Panc1 (cell line): ENCODE results near the gene CACNA2D3. TPM values are rescaled to one million over a fixed set of nuclear protein-coding genes. Genes with fewer than 3 reads are reported as not detected.

Experiments used
- ATAC-seq: fragments of 200-7000 bp; cut with Tn5 transposase; 2 replicates; pipeline ENCODE4 v1.9.1; 2020; ENCODE audit warnings: mild to moderate bottlenecking, moderate library complexity
- BruUV-seq: library from RNA; stranded (reverse); fragments of 400-500 nt; replicated peaks from 2 replicates; lab custom pipeline; 2021; lab: Mats Ljungman, UMichigan
- CTCF ChIA-PET: fragments of 300-600 bp; sonication (Branson Sonifier 250); formaldehyde crosslinking; loops from one replicate; lab custom pipeline; 2022; ENCODE audit warnings: antibody characterized with exemption; lab: Charles Lee
- POLR2A ChIA-PET: fragments of 300-600 bp; sonication (Branson Sonifier 250); formaldehyde crosslinking; loops from one replicate; lab custom pipeline; 2022; ENCODE audit warnings: antibody characterized with exemption; lab: Charles Lee
- DNase-seq: peaks from one replicate; pipeline ENCODE4 v3.0.0-alpha.2; 2010; ENCODE audit warnings: low read depth, low spot score
- H3K27ac ChIP-seq: 2 replicates; pipeline ENCODE4 v1.5.1; 2011; ENCODE audit warnings: mild to moderate bottlenecking, low read length, inconsistent platforms
- H3K27me3 ChIP-seq: fragments of 200-500 bp; sonication (Bioruptor generic); 2 replicates; pipeline ENCODE4 v1.6.0; 2014; ENCODE audit warnings: low read length, inconsistent platforms; ENCODE audit not compliant: control insufficient read depth, insufficient read depth
- H3K36me3 ChIP-seq: fragments of 200-500 bp; sonication (Bioruptor generic); 2 replicates; pipeline ENCODE4 v1.5.1; 2014; ENCODE audit warnings: inconsistent platforms, mild to moderate bottlenecking, low read length, moderate library complexity; ENCODE audit not compliant: control insufficient read depth, insufficient read depth
- H3K4me1 ChIP-seq: 2 replicates; pipeline ENCODE4 v1.5.1; 2011; ENCODE audit warnings: inconsistent platforms, mild to moderate bottlenecking, low read length, moderate library complexity; ENCODE audit not compliant: control insufficient read depth, insufficient read depth
- H3K4me3 ChIP-seq, 2 experiments: 2 replicates each; pipeline ENCODE4 v1.5.1; 2011 to 2012; ENCODE audit warnings: low read depth in 2 of 2, low read length in 2 of 2, mild to moderate bottlenecking in 2 of 2, inconsistent platforms in 1 of 2, moderate library complexity in 1 of 2
- H3K9me3 ChIP-seq: fragments of 200-500 bp; sonication (Bioruptor generic); 2 replicates; pipeline ENCODE4 v1.5.1; 2014; ENCODE audit warnings: low read depth, mild to moderate bottlenecking, inconsistent platforms, low read length, moderate library complexity; ENCODE audit not compliant: control insufficient read depth, insufficient read depth
- CTCF ChIP-seq: fragments of 450-650 bp; IDR thresholded peaks from 2 replicates; pipeline ENCODE4 v1.5.1; 2017; ENCODE audit warnings: mild to moderate bottlenecking
- POLR2AphosphoS5 ChIP-seq: IDR thresholded peaks from 2 replicates; pipeline ENCODE4 v1.6.1; 2012; ENCODE audit warnings: mild to moderate bottlenecking, low read depth, low read length, moderate library complexity
- REST ChIP-seq, 2 experiments: IDR thresholded peaks; 2 replicates each; pipeline ENCODE4 v1.6.1; 2011 to 2012; ENCODE audit warnings: low read depth in 2 of 2, control low read depth in 1 of 2, low read length in 1 of 2, mild to moderate bottlenecking in 1 of 2, moderate library complexity in 1 of 2; ENCODE audit not compliant: insufficient read depth in 1 of 2
- SIN3A ChIP-seq: IDR thresholded peaks from 2 replicates; pipeline ENCODE4 v1.6.1; 2012; ENCODE audit warnings: low read depth, mild to moderate bottlenecking, low read length, moderate library complexity, borderline replicate concordance; ENCODE audit not compliant: insufficient read depth
- TCF7L2 ChIP-seq: IDR thresholded peaks from 2 replicates; pipeline ENCODE4 v1.6.1; 2011; ENCODE audit warnings: mild to moderate bottlenecking, low read depth, low read length, inconsistent platforms
- in situ Hi-C: cut with HindIII; loops from 2 replicates; pipeline ENCODE4 v1.10.0; 2016; ENCODE audit warnings: low sequenced_read_pairs, low pct_unique_long_range_greater_than_20kb
- intact Hi-C: fragments of 100-400 bp; cut with micrococcal nuclease; formaldehyde crosslinking; loops from one replicate; pipeline ENCODE4 v1.10.0; 2022; ENCODE audit not compliant: unreplicated experiment
- total RNA-seq: library from RNA; stranded (reverse); gene quantifications from one replicate; pipeline ENCODE4 v1.2.1, GENCODE V29; 2021; ENCODE audit not compliant: unreplicated experiment

CACNA2D3 gene
- total RNA-seq, 1 experiment from 2014 or later, result 0.41 TPM

GRCh38 chr3:54631516-54632325, 509.4 kb downstream of the CACNA2D3 start:
- Histone ChIP-seq H3K4me1 (no peaks in the 10 kb centered on the region), H3K9me3 (no peaks in the 10 kb centered on the region), H3K36me3 (no peaks in the 10 kb centered on the region), H3K27ac (no peak overlapping the region), H3K27me3 (no peaks in the 10 kb centered on the region), H3K4me3 (no peak overlapping the region)
- DNase-seq (no peak), ATAC-seq (no peak)
- no peak for TF ChIP-seq SIN3A
- intact Hi-C loops, result no loop called here
- no TSS peak for BruUV-seq
- POLR2A ChIA-PET, result interaction anchor here (0.5 kb wide), 1 partner anchor 166 kb away, joined by 3 read pairs; no protein-coding TSS in a partner anchor
- in situ Hi-C loops, result no loop called here
- CTCF ChIA-PET, result no interaction called here

- no TSS peak for BruUV-seq
- POLR2A ChIA-PET, result no interaction called here
- in situ Hi-C loops, result no loop called here
- intact Hi-C loops, result no loop called here
- CTCF ChIA-PET, result no interaction called here
- H3K4me3 ChIP-seq, result no peak overlapping the region
- no peak overlapping the region for H3K27ac ChIP-seq
- DNase-seq (no peak), ATAC-seq (no peak)
- no peaks in the 10 kb centered on the region for H3K27me3 ChIP-seq
- no peaks in the 10 kb centered on the region for H3K36me3 ChIP-seq
- no peaks in the 10 kb centered on the region for H3K9me3 ChIP-seq
- no peaks in the 10 kb centered on the region for H3K4me1 ChIP-seq
- TF ChIP-seq REST (IDR thresholded peaks at IDR 0.05; ENCODE audit: insufficient read depth in 1 of 2, low read depth in 2 of 2, low read length in 1 of 2) (no peak), TCF7L2 (no peak), SIN3A (no peak), CTCF (no peak), POLR2AphosphoS5 (no peak)
Measured at GRCh38 chr3:54632326-54632665, 509.9 kb downstream of the CACNA2D3 start.

- in situ Hi-C loops (no loop called here), intact Hi-C loops (no loop called here)
- no TSS peak for BruUV-seq
- no peak overlapping the region for H3K4me3 ChIP-seq
- ATAC-seq, result no peak
- ChIA-PET CTCF (no interaction called here), POLR2A (no interaction called here)
- H3K36me3 ChIP-seq, result no peaks in the 10 kb centered on the region
- no peak overlapping the region for H3K27ac ChIP-seq
- TF ChIP-seq REST (IDR thresholded peaks at IDR 0.05; ENCODE audit: insufficient read depth in 1 of 2, low read depth in 2 of 2, low read length in 1 of 2) (no peak), TCF7L2 (no peak)
- H3K9me3 ChIP-seq, result no peaks in the 10 kb centered on the region
- H3K4me1 ChIP-seq, result no peaks in the 10 kb centered on the region
- no peaks in the 10 kb centered on the region for H3K27me3 ChIP-seq
- no peak for DNase-seq
Measured at GRCh38 chr3:54632834-54633233, 510.5 kb downstream of the CACNA2D3 start.
